Stimulated activated CD8-positive, alpha-beta memory T cell treated with anti-CD3 and anti-CD28 coated beads, Interleukin-12 subunit alpha, Interleukin-12 subunit beta, amount 100 ng/mL, for 24 hours (primary cell): ENCODE results near the gene TTLL9.

Source experiments
- DNase-seq: peaks from one replicate; pipeline ENCODE4 v3.0.0-alpha.2; 2020; ENCODE audit errors: extremely low read depth

Gene TTLL9

GRCh38 chr20:31879143-31879987 is 8.9 kb downstream of the TTLL9 start:
- DNase-seq = peak; percentile 63

GRCh38 chr20:31881945-31882344 is 11.5 kb downstream of the TTLL9 start:
- no peak for DNase-seq

DNA sequence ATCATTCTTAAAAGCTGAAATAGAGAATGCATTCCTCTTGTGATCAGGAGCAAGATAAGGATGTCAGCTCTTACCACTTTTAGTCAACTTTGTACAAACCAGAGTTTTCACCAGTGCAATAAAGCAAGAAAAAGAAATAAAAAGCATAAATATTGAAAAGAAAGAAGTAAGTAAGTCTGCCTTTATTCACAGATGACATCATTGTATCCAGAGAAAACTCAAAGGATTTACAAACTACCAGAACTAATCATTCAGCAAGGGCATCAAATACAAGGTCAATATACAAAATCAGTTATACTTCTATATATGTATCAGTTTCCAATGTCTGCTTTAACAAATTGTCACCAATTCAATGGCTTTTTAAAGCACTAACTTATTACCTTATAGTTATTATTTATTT is 13.4 kb downstream of the TTLL9 start:
- no peak for DNase-seq

DNA sequence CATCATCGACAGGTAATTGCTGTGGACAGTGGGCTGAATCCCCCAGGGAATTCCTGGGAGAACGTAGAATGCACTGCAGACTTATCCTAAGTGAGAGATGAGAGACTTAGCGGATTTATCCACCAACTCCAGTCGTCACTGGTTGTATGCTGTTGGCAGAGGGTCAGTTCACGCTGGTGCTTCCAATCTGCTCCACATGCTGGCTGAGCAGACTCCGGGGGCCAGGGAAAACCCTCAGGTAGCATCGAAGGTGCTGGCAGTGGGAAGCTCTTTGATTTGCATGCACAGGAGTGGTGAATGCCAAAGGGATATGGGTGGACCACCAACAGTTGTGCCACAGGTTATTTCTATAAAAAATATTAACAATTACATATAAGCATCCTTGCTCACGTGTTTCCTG is 20.2 kb downstream of the TTLL9 start:
- DNase-seq = no peak

DNA sequence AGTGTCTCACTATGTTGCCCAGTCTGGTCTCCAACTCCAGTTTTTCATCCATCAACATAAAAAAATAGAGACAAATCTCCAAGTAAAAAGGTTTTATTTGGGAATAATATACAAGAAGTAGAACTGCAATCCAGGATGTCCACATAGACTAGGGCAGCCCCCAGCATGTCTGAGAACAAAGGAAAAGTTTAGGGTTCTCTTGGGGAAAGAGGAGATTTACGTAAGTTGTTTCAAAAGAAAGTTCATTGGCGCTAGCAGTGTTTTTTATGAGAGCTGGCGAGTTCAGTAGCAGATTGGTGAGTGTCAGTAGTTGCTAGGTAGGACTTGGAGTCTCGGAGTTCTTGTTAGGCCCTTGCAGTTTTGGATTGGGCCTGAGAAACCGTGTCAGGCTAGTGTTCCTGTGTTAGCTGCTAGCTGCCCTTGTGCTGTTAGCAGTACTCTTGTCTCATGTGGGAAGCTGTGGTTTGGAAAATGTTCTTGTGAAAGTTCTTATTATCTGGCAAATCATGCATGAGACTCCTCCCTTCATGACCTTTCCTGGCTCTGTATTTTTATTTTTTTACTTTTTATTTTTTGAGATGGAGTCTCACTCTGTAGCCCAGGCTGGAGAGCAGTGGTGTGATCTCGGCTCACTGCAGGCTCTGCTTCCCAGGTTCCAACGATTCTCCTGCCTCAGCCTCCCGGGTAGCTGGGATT is 24.7 kb downstream of the TTLL9 start:
- no peak for DNase-seq

GRCh38 chr20:31896049-31896448 is 25.6 kb downstream of the TTLL9 start:
- DNase-seq = no peak

- no peak for DNase-seq
These were observed 27.1 kb downstream of the TTLL9 start for GRCh38 chr20:31897541-31897940.

DNA sequence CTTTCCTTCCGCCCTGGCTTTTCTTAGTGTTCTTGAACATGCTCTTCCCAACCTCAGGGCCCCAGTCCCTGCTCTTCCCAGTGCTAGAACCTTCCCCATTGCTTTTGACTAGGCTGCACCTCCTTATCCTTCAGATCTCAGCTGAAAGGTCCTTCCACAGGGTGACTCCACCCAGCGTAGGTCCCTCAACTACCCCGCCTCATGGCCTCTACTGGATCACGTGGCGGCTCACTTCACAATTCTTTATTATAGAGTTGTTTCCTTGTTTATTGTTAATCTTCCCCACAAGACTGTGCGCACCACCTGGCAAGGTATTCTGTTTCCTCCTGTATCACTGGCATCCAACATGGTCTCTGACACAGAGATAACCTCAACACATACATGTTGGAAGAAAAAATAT is 31.2 kb downstream of the TTLL9 start:
- DNase-seq = no peak

DNA sequence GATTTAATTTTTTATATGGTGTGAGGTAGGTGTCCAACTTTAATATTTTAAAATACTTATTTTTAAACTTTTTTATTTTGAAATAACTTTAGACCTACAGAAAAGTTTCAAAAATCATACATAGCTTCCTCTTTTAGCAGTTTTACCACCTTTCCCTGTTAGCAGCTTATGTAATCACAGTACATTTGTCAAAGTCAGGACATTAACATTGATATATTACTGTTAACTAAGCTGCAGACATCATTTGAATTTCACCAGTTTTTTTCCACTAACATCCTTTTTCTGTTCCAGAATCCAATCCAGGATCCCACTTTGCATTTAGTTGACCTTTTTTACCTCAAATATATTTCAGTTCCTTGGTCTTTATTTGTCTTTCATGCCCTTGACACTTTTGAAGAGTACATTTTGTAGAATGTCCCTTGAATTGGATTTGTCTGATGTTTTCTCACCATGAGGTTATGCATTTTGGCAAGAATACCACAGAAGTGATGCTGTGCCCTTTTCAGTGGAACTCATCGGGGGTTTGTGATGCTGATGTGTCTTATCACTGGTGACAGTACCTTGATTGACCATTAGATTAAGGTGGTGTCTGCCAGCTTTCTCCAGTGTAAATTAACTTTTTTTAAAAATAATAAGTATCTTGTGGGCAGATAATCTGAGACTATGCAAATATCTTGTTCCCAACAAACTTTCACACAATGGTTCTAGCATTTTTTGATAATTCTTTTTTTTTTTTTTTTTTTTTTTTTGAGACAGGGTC is 33.4 kb downstream of the TTLL9 start:
- no peak for DNase-seq

DNA sequence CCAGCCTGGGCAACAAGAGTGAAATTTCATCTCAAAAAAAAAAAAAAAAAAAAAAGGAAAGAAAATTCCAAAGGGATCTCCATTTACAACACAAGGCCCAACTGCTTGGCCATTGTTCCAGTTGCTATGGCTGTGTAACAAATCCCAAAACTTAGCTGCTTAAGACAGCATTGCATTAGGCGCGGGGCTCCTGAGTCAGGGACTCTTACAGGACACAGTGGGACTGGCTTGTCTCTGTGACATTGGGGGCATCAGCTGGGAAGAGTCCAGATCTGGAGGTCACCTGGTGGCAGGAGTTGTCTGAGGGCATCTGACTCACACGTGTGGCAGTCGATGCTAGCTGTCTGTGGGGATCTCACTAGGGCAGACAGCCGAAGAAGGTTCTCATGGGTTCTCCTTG is 35.6 kb downstream of the TTLL9 start:
- no peak for DNase-seq

DNA sequence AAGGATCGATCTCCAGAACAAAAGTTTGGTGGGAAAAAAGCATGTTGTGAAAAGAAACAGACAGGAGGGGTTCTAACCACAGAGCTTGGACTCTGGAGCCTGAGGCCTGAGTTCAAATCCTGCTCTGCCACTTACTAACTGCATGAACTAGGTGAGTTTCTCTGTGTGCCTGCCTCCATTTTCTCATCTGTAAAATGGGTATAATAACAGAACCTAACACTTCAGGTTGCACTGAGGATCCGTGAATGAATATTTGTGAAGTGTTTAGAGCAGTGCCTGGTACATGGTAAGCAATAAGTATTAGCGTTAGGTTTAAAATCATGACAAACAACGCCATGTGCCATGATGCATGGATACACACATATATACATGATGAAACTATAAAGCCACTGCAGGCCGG is 36.6 kb downstream of the TTLL9 start:
- DNase-seq = no peak

DNA sequence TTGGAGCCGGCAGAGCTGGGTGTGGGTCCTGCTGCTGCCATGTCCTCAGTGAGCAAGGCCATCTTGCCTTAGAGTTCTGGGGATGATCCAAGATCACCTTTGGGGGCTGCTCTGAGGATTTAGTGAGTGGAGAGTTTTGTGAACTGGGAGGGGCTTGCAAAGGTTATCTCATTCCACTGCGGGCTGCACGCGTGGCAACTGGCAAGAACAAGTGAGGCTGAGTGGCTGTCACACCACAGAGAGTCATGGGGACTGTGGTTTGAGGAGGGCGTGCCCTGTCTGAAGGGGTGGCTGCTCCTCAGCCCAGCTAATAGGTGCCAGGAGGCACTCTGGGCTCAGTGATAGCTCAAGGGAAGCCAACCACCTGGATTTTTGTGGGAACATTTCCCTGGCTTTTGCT is 37.6 kb downstream of the TTLL9 start:
- DNase-seq = no peak

GRCh38 chr20:31908424-31908823 is 38.0 kb downstream of the TTLL9 start:
- no peak for DNase-seq

DNA sequence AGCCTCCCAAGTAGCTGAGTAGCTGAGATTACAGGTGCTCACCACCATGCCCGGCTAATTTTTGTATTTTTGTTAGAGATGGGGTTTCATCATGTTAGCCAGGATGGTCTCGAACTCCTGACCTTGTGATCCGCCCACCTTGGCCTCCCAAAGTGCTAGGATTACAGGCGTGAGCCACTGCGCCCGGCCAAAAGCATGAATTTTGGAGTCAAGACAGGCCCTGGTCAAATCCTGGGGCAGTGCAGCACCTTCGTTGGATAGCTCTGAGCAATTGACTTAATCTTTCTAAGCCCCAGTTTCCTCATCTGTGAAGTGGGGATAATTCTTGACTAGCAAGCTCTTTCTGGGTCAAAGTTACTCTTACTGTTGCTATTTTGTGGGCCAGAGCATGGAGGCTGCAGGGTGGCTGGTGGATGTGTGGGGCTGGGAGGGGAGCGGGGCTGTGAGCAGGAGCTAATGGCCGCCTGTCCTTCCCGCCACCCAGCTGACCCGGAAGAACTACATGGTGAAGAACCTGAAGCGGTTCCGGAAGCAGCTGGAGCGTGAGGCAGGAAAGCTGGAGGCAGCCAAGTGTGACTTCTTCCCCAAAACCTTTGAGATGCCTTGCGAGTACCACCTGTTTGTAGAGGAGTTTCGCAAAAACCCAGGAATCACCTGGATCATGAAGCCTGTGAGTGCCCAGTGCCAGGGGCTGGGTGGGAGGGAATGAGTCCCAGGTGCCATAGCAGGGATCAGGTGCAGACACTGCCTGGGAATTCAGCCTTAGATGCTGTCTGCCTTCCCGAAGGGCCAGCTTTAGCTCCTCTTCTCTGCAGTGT is 39.0 kb downstream of the TTLL9 start:
- DNase-seq = no peak

- no peak for DNase-seq
These were observed 39.8 kb downstream of the TTLL9 start for GRCh38 chr20:31910071-31910803.

- DNase-seq = no peak
These were observed 43.2 kb downstream of the TTLL9 start for GRCh38 chr20:31913431-31914157.

- DNase-seq = no peak
These were observed 43.7 kb downstream of the TTLL9 start for GRCh38 chr20:31914170-31914569.

DNA sequence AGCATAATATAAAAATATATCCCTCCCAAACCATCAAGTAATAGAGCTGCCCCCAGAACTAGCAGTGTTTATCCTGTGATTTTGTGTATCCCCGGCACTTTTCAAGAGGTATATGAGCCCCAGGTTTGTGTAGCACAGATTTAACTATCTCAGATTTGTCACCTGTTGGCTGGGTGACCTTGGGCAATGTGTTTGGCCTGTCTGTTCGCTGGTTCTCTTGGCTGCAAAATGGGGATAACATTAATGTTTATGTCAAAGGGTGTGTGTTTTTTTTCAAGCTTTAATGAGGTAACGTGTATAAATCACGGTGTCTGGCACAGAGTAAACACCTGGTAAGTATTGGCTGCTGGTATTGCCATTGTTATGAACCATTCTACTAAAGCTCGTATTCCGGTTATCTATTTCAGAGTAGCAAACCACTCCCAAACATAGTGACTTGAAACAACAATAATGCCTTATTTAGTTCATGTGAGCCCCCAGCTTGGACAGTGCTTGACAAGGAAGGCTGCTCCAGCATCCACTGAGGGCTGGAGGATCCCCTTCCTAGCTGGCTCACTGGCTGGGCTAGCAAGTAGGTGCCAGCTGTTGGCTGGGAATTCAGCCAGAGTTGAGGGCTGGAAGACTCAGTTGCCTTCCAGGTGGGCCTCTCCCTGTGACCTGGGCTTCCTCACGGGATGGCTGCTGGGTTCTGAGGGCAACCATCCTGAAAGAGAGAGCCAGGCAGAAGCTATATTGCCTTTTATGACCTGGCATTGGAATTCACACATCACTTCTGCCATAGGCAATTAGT is 45.3 kb downstream of the TTLL9 start:
- no peak for DNase-seq

GRCh38 chr20:31916708-31917107 is 46.3 kb downstream of the TTLL9 start:
- no peak for DNase-seq
